H1 (cell line): ENCODE measurements around the gene TRAPPC12. TPM values are rescaled to one million over a fixed set of nuclear protein-coding genes. Genes with fewer than 3 reads are reported as not detected.

Source experiments
- CTCF ChIA-PET: fragments of 300-600 bp; sonication (Branson Sonifier 250); formaldehyde crosslinking; loops from one replicate; lab custom pipeline; 2021; ENCODE audit not compliant: partially characterized antibody; lab: Charles Lee
- POLR2A ChIA-PET: fragments of 300-600 bp; sonication (Branson Sonifier 250); formaldehyde crosslinking; loops from one replicate; lab custom pipeline; 2021; ENCODE audit warnings: inconsistent platforms; ENCODE audit not compliant: partially characterized antibody; lab: Charles Lee
- DNase-seq, 2 experiments: peaks; one replicate each; pipeline versions ENCODE4 v3.0.0 to v3.0.0-alpha.2; 2010 to 2022; ENCODE audit warnings: low spot score in 2 of 2, low read depth in 1 of 2, mixed read lengths in 1 of 2
- FAIRE-seq: peaks from 2 replicates; lab custom pipeline; 2011; peaks lifted over from hg19 to GRCh38; lab: Jason Lieb, UNC
- H2AFZ ChIP-seq: 2 replicates; pipeline ENCODE4 v1.8.1; 2012; ENCODE audit warnings: low read length, inconsistent platforms
- H2AK5ac ChIP-seq: 2 replicates; pipeline ENCODE4 v1.6.1; 2013; ENCODE audit warnings: low read depth, low read length
- H2BK120ac ChIP-seq: replicated peaks from 2 replicates; pipeline ENCODE3; 2013; ENCODE audit warnings: low read depth, low read length, inconsistent platforms
- H2BK12ac ChIP-seq: 2 replicates; pipeline ENCODE4 v1.6.1; 2013; ENCODE audit warnings: low read depth, low read length
- H2BK15ac ChIP-seq: 2 replicates; pipeline ENCODE4 v1.6.1; 2013; ENCODE audit warnings: low read length
- H2BK20ac ChIP-seq: 2 replicates; pipeline ENCODE4 v1.6.1; 2013; ENCODE audit warnings: low read length
- H2BK5ac ChIP-seq: 2 replicates; pipeline ENCODE4 v1.6.1; 2013; ENCODE audit warnings: low read depth, low read length
- H3K14ac ChIP-seq: 2 replicates; pipeline ENCODE4 v1.6.1; 2013; ENCODE audit warnings: inconsistent platforms; ENCODE audit not compliant: insufficient read length
- H3K18ac ChIP-seq: 2 replicates; pipeline ENCODE4 v1.6.1; 2013; ENCODE audit warnings: low read length; ENCODE audit errors: extremely low read depth
- H3K23ac ChIP-seq: 2 replicates; pipeline ENCODE4 v1.6.1; 2013; ENCODE audit warnings: inconsistent platforms; ENCODE audit not compliant: insufficient read length
- H3K23me2 ChIP-seq: 2 replicates; pipeline ENCODE4 v1.6.1; 2013; ENCODE audit warnings: low read depth, low read length
- H3K27ac ChIP-seq: 2 replicates; pipeline ENCODE4 v1.6.1; 2011; ENCODE audit warnings: low read depth, low read length, inconsistent platforms
- H3K27me3 ChIP-seq, 4 experiments: replicated peaks in 1 of 4; 1 replicate in 1 of 4; 2 replicates in 3 of 4; pipeline versions ENCODE4 v1.6.1 to v1.8.1; 2011 to 2013; ENCODE audit warnings: low read length in 3 of 4, mild to moderate bottlenecking in 3 of 4, inconsistent platforms in 2 of 4, mixed read lengths in 2 of 4, moderate library complexity in 1 of 4; ENCODE audit not compliant: control insufficient read depth in 3 of 4, insufficient read depth in 3 of 4; ENCODE audit errors: extremely low read depth in 1 of 4
- H3K36me3 ChIP-seq, 4 experiments: 2 replicates each; pipeline versions ENCODE4 v1.6.1 to v1.8.1; 2011 to 2013; ENCODE audit warnings: mild to moderate bottlenecking in 4 of 4, low read length in 3 of 4, moderate library complexity in 2 of 4, control low read depth in 1 of 4, inconsistent platforms in 1 of 4; ENCODE audit not compliant: insufficient read depth in 4 of 4, control insufficient read depth in 2 of 4
- H3K4ac ChIP-seq: replicated peaks from 2 replicates; pipeline ENCODE3; 2013; ENCODE audit warnings: low read length, low read depth, mixed read lengths, inconsistent platforms; ENCODE audit not compliant: insufficient read length
- H3K4me1 ChIP-seq, 4 experiments: replicated peaks in 1 of 4; 1 replicate in 1 of 4; 2 replicates in 3 of 4; pipeline versions ENCODE4 v1.6.1 to v1.8.1; 2011 to 2013; ENCODE audit warnings: low read length in 3 of 4, inconsistent platforms in 2 of 4, mixed read lengths in 1 of 4; ENCODE audit not compliant: insufficient read depth in 4 of 4, control insufficient read depth in 3 of 4
- H3K4me2 ChIP-seq, 2 experiments: 2 replicates each; pipeline versions ENCODE4 v1.6.1 to v1.8.1; 2011 to 2013; ENCODE audit warnings: low read depth in 2 of 2, low read length in 2 of 2, control low read depth in 1 of 2, inconsistent platforms in 1 of 2, mild to moderate bottlenecking in 1 of 2; ENCODE audit not compliant: insufficient read depth in 1 of 2
- H3K4me3 ChIP-seq, 4 experiments: fragments of 200-600, 300-600 bp in 1 of 4; sonication (generic), shearing (Covaris generic), sonication (Bioruptor Twin) in 1 of 4; 2 replicates each; pipeline versions ENCODE4 v1.5.1 to v1.8.1; 2011 to 2016; ENCODE audit warnings: low read length in 4 of 4, low read depth in 3 of 4, control low read depth in 2 of 4, inconsistent platforms in 2 of 4, mild to moderate bottlenecking in 2 of 4, mixed read lengths in 1 of 4, moderate library complexity in 1 of 4; ENCODE audit not compliant: insufficient read depth in 2 of 4; ENCODE audit errors: extremely low read depth in 1 of 4
- H3K56ac ChIP-seq: replicated peaks from 2 replicates; pipeline ENCODE3; 2013; ENCODE audit warnings: low read depth, mild to moderate bottlenecking, mixed read lengths, low read length, inconsistent platforms; ENCODE audit not compliant: insufficient read length
- H3K79me1 ChIP-seq: 2 replicates; pipeline ENCODE4 v1.6.1; 2013; ENCODE audit warnings: low read depth, low read length, control low read depth
- H3K79me2 ChIP-seq, 2 experiments: 2 replicates each; pipeline versions ENCODE4 v1.6.1 to v1.8.1; 2012 to 2013; ENCODE audit warnings: low read length in 2 of 2, mild to moderate bottlenecking in 2 of 2, inconsistent platforms in 1 of 2; ENCODE audit not compliant: insufficient read depth in 2 of 2, control insufficient read depth in 1 of 2
- H3K9ac ChIP-seq, 4 experiments: replicated peaks in 1 of 4; 1 replicate in 1 of 4; 2 replicates in 3 of 4; pipeline versions ENCODE4 v1.6.1 to v1.8.1; 2011 to 2013; ENCODE audit warnings: low read depth in 3 of 4, low read length in 3 of 4, control low read depth in 2 of 4, mild to moderate bottlenecking in 2 of 4, moderate library complexity in 2 of 4, inconsistent platforms in 1 of 4; ENCODE audit errors: extremely low read depth in 1 of 4
- H3K9me3 ChIP-seq, 2 experiments: 2 replicates each; pipeline versions ENCODE4 v1.6.1 to v1.8.1; 2012 to 2013; ENCODE audit warnings: mild to moderate bottlenecking in 2 of 2, moderate library complexity in 2 of 2, control low read depth in 1 of 2, inconsistent platforms in 1 of 2, low read depth in 1 of 2, low read length in 1 of 2, mixed read lengths in 1 of 2; ENCODE audit not compliant: insufficient read depth in 2 of 2
- H4K20me1 ChIP-seq, 2 experiments: replicated peaks in 1 of 2; 2 replicates each; pipeline versions ENCODE3 to v1.8.1; 2011 to 2013; ENCODE audit warnings: inconsistent platforms in 2 of 2, low read length in 2 of 2, mild to moderate bottlenecking in 1 of 2; ENCODE audit not compliant: insufficient read depth in 2 of 2, control insufficient read depth in 1 of 2
- H4K5ac ChIP-seq: 2 replicates; pipeline ENCODE4 v1.6.1; 2013; ENCODE audit warnings: low read length, low read depth, mixed read lengths, inconsistent platforms; ENCODE audit not compliant: insufficient read length
- H4K8ac ChIP-seq: 2 replicates; pipeline ENCODE4 v1.8.0; 2013; ENCODE audit warnings: mild to moderate bottlenecking, moderate library complexity, low read length, inconsistent platforms; ENCODE audit not compliant: insufficient read depth; ENCODE audit errors: extremely low read depth
- H4K91ac ChIP-seq: replicated peaks from 2 replicates; pipeline ENCODE3; 2013; ENCODE audit warnings: low read length, mixed read lengths, inconsistent platforms; ENCODE audit not compliant: insufficient read length
- BACH1 ChIP-seq: IDR thresholded peaks from 2 replicates; pipeline ENCODE4 v1.6.1; 2012; ENCODE audit warnings: low read length, improper control_type of control experiment
- BCL11A ChIP-seq, 2 experiments: IDR thresholded peaks; one replicate each; pipeline ENCODE4 v1.6.1; 2011; ENCODE audit warnings: low read depth in 2 of 2, low read length in 2 of 2, mild to moderate bottlenecking in 2 of 2
- CEBPB ChIP-seq: IDR thresholded peaks from 2 replicates; pipeline ENCODE4 v1.6.1; 2012; ENCODE audit warnings: low read depth, low read length
- CREB1 ChIP-seq: IDR thresholded peaks from 2 replicates; pipeline ENCODE4 v1.6.1; 2012; ENCODE audit warnings: inconsistent platforms
- EZH2 ChIP-seq: fragments of 200-600 bp; sonication (generic); IDR thresholded peaks from 2 replicates; pipeline ENCODE4 v1.7.1; 2012; ENCODE audit warnings: low read depth, mild to moderate bottlenecking, moderate library complexity, low read length, inconsistent platforms; ENCODE audit not compliant: severe bottlenecking
- JUND ChIP-seq: IDR thresholded peaks from 2 replicates; pipeline ENCODE4 v1.6.1; 2011; ENCODE audit warnings: mild to moderate bottlenecking, improper control_type of control experiment, low read length
- KDM5A ChIP-seq: fragments of 200-600 bp; IDR thresholded peaks from 2 replicates; pipeline ENCODE4 v1.7.1; 2012; ENCODE audit warnings: mild to moderate bottlenecking, low read length, inconsistent platforms, mixed read lengths
- POLR2AphosphoS5 ChIP-seq: IDR thresholded peaks from 2 replicates; pipeline ENCODE4 v1.6.1; 2011; ENCODE audit warnings: low read depth, low read length
- POU5F1 ChIP-seq: IDR thresholded peaks from 2 replicates; pipeline ENCODE4 v1.6.1; 2011; ENCODE audit warnings: low read depth, mild to moderate bottlenecking, low read length, moderate library complexity
- SAP30 ChIP-seq: fragments of 300-600 bp; sonication (generic); IDR thresholded peaks from 2 replicates; pipeline ENCODE4 v1.7.1; 2012; ENCODE audit warnings: low read length, moderate library complexity, mild to moderate bottlenecking, inconsistent platforms; ENCODE audit not compliant: insufficient read depth, insufficient replicate concordance
- SP1 ChIP-seq: IDR thresholded peaks from 2 replicates; pipeline ENCODE4 v1.6.1; 2011; ENCODE audit warnings: low read depth, low read length
- SP4 ChIP-seq: IDR thresholded peaks from 2 replicates; pipeline ENCODE4 v1.6.1; 2012; ENCODE audit warnings: low read length, inconsistent platforms
- TAF7 ChIP-seq: optimal IDR thresholded peaks from 2 replicates; pipeline ENCODE3; 2011; ENCODE audit warnings: low read depth, mild to moderate bottlenecking, inconsistent platforms, low read length, moderate library complexity, borderline replicate concordance
- TEAD4 ChIP-seq: IDR thresholded peaks from 2 replicates; pipeline ENCODE4 v1.6.1; 2012; ENCODE audit warnings: low read depth, low read length, inconsistent platforms, mixed read lengths
- USF2 ChIP-seq: IDR thresholded peaks from 2 replicates; pipeline ENCODE4 v1.6.1; 2011; ENCODE audit warnings: low read length, improper control_type of control experiment
- WGBS, 2 experiments: shearing (Covaris generic) in 1 of 2; methylation state at CpG; one replicate each; pipeline versions ENCODE4 v1.1.6 to v1.1.7; 2013 to 2015; ENCODE audit warnings: low lambda C conversion rate in 2 of 2, mixed read lengths in 2 of 2, inconsistent platforms in 1 of 2, low coverage in 1 of 2, missing lambda C conversion rate in 1 of 2; ENCODE audit not compliant: insufficient replicate concordance in 2 of 2, insufficient coverage in 1 of 2, insufficient read length in 1 of 2; ENCODE audit errors: extremely low coverage in 1 of 2, missing lambda C conversion rate in 1 of 2; 5-methylcytosine and 5-hydroxymethylcytosine counted together
- polyA plus RNA-seq, 7 experiments: library from polyadenylated mRNA; depleted of rRNA in 3 of 7; stranded (reverse) in 5 of 7; unstranded in 2 of 7; fragments of >200 nt in 5 of 7; fragments of 200-250 nt in 2 of 7; gene quantifications; 1 replicate in 5 of 7; 2 replicates in 1 of 7; 4 replicates in 1 of 7; pipeline versions ENCODE4 v1.2.1 to v1.2.3, GENCODE V29; 2011 to 2013; ENCODE audit warnings: missing spikeins in 2 of 7, mixed read lengths in 2 of 7
- total RNA-seq: library from RNA; stranded (reverse); fragmentation: NEBNext Ultra II Directional; extraction: Animal tissue kit (Norgen Biotek cat#: 25700); gene quantifications from 2 replicates; pipeline ENCODE4 v1.2.1, GENCODE V29; 2021

TRAPPC12 gene
- total and polyA plus RNA-seq, 2 of the 8 experiments (the other 6 are each of a cell fraction or from before 2014, with no cell fraction given), result 35.0 to 67.3 TPM

GRCh38 chr2:3472966-3473365, 93.5 kb downstream of the TRAPPC12 start:
- no peak overlapping the region for H3K23ac ChIP-seq
- H3K36me3 ChIP-seq, result peaks cover 0 to 9% (median 0%) of the 10 kb centered on the region in 4 experiments; a peak in 4 of 8 replicates
- no peak overlapping the region for H3K4me3 ChIP-seq
- no peaks in the 10 kb centered on the region for H3K79me1 ChIP-seq
- no peak overlapping the region for H2AFZ ChIP-seq
- H3K4ac ChIP-seq, result no peak overlapping the region
- no peaks in the 10 kb centered on the region for H3K9me3 ChIP-seq
- H3K27ac ChIP-seq, result no peak overlapping the region
- no peak overlapping the region for H2BK5ac ChIP-seq
- ChIA-PET POLR2A (interaction anchor here (1.1 to 2.1 kb wide), 3 partner anchors 9 to 70 kb away, joined by 3 to 5 read pairs (median 3); no protein-coding TSS in a partner anchor), CTCF (interaction anchor here (0.7 to 15.8 kb wide), 9 partner anchors 9 to 136 kb away, joined by 3 to 152 read pairs (median 3); no protein-coding TSS in a partner anchor)
- H3K23me2 ChIP-seq, result no peaks in the 10 kb centered on the region
- peaks cover 0 to 2% of the 10 kb centered on the region in 2 experiments for H4K20me1 ChIP-seq
- H3K79me2 ChIP-seq, result no peaks in the 10 kb centered on the region
- H3K14ac ChIP-seq, result no peak overlapping the region
- H3K56ac ChIP-seq, result no peak overlapping the region
- DNase-seq (no peak), FAIRE-seq (no peak)
- H3K4me2 ChIP-seq, result no peak overlapping the region
- H2AK5ac ChIP-seq, result no peak overlapping the region
- WGBS, 2 experiments, result 86% methylated on average over 9 of the region's 10 CpGs; no CpG with 5 or more reads in 1 of the 2 experiments
- H4K5ac ChIP-seq, result no peak overlapping the region
- no peak overlapping the region for H2BK15ac ChIP-seq
- H2BK12ac ChIP-seq, result no peak overlapping the region
- no peak overlapping the region for H2BK120ac ChIP-seq
- no peak overlapping the region for H3K18ac ChIP-seq
- no peak overlapping the region for H3K9ac ChIP-seq
- H3K27me3 ChIP-seq, result no peaks in the 10 kb centered on the region
- H3K4me1 ChIP-seq, result peaks cover 0 to 2% (median 0%) of the 10 kb centered on the region in 4 experiments; a peak in 1 of 7 replicates
- no peak overlapping the region for H4K91ac ChIP-seq
- H2BK20ac ChIP-seq, result no peak overlapping the region
- no peak overlapping the region for H4K8ac ChIP-seq
- TF ChIP-seq SAP30 (no peak), SP4 (no peak), BCL11A (IDR thresholded peaks at IDR 0.05; ENCODE audit: low read depth in 2 of 2, low read length in 2 of 2) (no peak), EZH2 (no peak), TEAD4 (no peak), USF2 (no peak), TAF7 (no peak), BACH1 (no peak), POU5F1 (no peak), KDM5A (no peak), CEBPB (no peak), POLR2AphosphoS5 (no peak), CREB1 (no peak), JUND (no peak), SP1 (no peak)
